Stimulated activated CD4-positive, alpha-beta T cell treated with anti-CD3 and anti-CD28 coated beads, Interleukin-12 subunit alpha, Interleukin-12 subunit beta, amount 100 ng/mL, for 4 hours (primary cell): Measurements from ENCODE around the gene RNF141.

ENCODE experiments used
- DNase-seq: peaks from one replicate; pipeline ENCODE4 v3.0.0-alpha.2; 2020

RNF141 gene

DNA sequence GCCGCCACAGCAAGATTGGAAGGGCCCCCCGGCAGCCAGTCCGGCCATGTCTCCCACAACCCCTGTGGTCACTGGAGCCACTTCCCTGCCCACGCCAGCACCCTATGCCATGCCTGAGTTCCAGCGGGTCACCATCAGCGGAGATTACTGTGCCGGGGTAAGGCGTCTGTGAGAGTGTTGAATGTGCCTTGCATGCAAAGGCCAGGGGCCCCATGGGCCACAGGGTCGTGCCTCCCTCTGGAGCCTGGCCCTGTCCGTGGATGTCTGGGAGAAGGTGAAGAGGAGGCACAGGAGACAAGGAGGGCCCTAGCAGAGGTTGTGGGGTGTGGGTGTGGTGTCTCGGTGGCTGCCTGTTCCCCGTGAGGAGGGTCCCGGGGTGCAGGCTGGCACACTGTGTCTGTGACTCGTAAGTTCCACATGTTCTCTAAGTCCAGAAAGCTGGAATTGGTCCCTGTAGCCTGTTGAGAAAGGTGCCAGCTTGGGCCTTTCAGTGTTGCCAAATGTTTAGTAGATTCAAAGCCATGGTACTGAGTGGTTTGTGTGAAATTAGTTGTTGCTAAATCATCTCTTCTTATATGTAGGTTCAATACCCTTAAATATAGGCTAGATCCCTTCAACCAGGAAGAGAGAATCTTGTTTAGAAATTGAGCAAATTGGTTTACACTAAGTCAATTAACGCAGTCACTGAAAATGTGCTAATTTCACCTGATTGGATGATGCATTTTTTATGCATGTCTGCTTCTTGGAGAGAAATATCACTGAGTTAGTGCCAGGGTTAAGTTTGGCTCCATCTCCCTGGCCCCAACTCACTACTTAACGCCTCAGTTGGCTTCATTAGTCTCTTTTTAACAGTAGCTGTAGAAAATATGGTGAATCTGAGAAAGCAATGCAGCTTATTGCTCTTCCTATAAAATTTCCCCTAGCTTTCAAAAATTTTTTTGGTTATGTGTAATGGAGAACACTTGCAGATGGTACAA lies 62.1 kb downstream of the RNF141 start:
- DNase-seq = no peak

DNA sequence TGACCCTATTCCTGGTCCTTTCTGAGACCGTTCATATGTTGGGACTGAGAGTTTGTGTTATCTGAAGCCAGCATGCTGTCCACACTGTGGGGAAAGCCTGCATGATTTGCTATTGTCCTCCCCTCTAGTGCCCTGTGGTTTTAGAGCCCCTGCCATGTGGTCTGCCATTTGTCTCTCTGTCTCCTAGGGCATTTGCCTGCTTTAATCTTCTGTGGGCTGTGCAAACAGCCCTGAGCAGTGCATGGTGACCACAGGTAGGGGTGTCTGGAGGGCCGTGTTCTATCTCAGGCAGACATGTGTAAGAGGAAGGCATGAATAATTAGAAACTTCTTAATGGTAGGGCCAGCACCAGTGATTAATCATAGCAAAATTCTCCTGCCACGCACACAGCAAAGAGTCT lies 62.9 kb downstream of the RNF141 start:
- DNase-seq = no peak

DNA sequence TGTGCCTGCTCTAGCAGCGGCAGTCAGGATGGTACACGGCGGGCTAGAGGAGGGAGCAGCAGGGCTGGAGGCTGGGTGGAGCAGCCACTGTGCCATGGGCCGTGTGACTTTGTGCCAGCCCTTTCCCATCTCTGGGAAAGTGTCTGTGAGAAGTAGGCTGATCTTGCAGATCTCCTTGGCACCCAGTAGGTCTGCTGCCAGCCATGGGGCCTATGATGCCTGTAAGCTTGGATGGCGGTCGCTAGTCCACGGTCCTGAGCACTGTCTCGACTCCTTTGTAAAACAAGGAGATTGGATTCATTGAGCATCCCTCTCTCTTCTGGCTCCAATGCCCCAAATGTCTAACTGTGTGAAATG lies 63.3 kb downstream of the RNF141 start:
- no peak for DNase-seq

DNA sequence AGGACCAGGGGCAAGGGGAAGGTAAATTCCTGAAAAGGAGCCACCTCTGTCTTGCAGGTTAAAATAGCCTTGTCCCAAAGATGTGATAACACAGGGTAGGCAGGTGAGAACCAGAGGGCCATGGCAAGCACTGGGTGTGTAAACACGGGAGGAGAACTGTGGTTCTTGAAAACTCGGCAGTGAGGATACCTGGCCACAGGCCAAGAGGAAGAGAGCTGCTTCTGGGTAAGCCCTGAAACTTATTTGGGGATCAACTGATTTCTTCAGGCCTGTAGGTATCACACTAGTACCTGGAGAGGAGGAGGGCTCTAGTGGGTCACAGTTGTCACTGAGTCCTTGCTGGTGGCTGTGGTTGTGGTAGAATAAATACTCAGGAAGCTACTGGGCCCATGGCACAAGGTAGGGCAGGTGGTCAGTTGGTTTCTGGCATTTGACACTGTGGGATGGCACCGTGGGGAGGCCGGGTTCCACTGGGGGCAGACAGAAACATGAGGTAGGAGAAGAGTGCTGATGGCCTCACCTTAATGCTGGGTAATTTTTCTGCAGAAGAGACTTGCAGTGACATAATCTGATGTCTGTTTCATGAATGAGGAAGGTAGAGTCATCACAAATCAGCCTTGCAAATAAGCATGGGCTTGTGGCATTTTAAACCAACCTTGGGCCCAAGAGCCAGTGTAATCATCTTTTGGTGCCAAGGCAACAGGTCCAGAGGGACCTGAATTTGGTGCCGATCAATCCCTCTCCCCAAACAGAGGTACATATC lies 63.9 kb downstream of the RNF141 start:
- DNase-seq = no peak

DNA sequence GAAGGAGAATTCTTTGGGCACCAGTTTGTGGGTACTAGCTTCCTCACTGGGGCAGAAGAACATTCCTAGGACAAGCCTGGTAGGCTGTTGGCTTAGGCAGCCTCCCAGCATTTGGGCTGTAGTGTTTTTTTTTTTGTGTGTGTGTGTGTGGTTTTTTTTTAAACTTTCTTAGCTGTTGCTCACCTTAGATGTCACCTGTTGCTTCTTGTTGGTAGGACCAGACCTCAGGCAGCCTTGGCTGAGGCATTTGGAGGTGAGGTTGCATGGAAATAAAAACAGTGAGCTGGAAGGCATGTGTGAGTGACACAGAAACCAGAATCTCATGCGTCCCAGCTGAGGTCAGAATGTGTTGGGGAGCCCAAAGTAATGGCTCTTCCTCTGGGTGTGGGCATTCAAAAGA lies 64.6 kb downstream of the RNF141 start:
- no peak for DNase-seq

DNA sequence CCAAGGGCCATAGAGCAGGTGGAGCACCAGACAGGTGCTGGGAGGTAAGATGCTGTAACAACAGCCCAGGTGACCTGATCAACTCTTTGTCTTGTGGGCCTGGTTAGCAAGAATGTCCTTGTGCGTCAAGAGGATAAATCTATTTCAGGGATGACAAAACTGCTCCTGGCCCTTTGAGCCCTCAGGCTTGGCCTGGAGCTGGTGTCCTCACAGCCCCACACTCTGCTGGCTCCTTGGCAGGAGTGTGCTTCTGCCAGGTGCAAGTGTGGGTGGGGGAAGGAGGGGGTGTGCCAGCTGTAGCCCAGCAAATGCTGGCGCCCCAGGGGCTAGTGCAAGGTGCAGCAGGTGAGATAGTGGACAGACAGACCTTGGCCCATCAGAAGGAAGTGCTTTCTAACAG lies 66.4 kb downstream of the RNF141 start:
- no peak for DNase-seq

DNA sequence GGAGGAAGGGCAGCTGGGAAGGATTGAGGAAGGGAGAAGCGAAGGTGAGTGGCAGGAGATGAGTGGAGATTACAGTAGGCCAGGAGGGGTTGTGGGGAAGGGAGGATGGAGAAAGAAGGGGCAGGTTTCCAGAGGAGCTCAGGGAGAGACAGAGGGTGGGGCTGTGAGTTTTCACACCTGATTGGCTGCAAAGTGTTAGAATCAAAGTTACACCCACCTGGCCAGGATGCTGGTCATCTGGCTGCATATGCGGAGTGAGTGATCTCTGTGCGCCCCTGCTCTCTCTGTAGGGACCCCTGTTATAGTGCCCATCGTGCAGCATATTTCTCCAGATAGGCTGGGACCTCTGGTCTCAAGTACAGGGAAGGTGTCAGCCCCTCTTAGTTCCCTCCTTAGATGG lies 67.6 kb downstream of the RNF141 start:
- no peak for DNase-seq

DNA sequence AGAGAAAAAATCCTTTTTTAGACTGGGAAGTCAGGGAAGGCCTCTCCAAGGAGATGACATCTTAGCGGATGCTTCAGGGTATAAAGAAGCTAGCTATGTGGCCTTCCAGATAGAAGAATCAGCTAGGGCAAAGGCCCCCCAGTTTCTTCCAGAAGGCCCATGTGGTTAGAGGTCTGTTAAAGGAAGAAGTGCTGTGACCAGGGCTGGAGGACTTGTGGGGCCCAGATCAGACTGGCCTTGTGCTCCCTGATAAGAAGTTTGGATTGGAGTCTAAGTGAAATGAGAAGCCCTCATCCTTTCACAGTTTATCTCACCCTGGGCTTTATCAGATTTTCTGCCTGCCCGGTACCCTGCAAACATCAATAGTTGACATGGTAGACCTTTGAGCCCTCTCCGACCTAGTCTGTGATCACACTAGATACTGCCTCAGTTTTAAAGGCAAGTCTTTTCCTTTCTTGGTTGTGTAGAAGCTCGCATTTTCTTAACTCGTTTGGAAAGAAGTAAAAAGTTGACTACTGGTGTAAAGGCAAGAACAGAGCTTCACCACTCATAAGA lies 78.2 kb downstream of the RNF141 start:
- no peak for DNase-seq
